Neuronal stem cell (in vitro differentiated cells): Measurements from ENCODE around the gene ORAI3. TPM values are rescaled to one million over a fixed set of nuclear protein-coding genes. Genes with fewer than 3 reads are reported as not detected.

Source experiments
- DNase-seq: peaks from one replicate; pipeline ENCODE4 v3.0.0-alpha.2; 2013; ENCODE audit warnings: low spot score
- H2AFZ ChIP-seq: one replicate; pipeline ENCODE4 v1.6.1; 2013; ENCODE audit warnings: mild to moderate bottlenecking, low read length, inconsistent platforms
- H2AK5ac ChIP-seq: 2 replicates; pipeline ENCODE4 v1.6.1; 2013; ENCODE audit warnings: low read depth, mild to moderate bottlenecking, inconsistent platforms, low read length, moderate library complexity, mixed read lengths
- H2BK120ac ChIP-seq: 2 replicates; pipeline ENCODE4 v1.6.1; 2013; ENCODE audit warnings: low read depth, mild to moderate bottlenecking, inconsistent platforms, low read length, moderate library complexity, mixed read lengths
- H2BK12ac ChIP-seq: one replicate; pipeline ENCODE4 v1.6.1; 2013; ENCODE audit warnings: low read length, inconsistent platforms
- H2BK15ac ChIP-seq: 2 replicates; pipeline ENCODE4 v1.6.1; 2013; ENCODE audit warnings: mild to moderate bottlenecking, low read length, inconsistent platforms, mixed read lengths
- H2BK5ac ChIP-seq: one replicate; pipeline ENCODE4 v1.6.1; 2013; ENCODE audit warnings: inconsistent platforms, mild to moderate bottlenecking, low read length, moderate library complexity
- H3K14ac ChIP-seq: one replicate; pipeline ENCODE4 v1.6.1; 2013; ENCODE audit warnings: low read length, inconsistent platforms
- H3K18ac ChIP-seq: 2 replicates; pipeline ENCODE4 v1.6.1; 2013; ENCODE audit warnings: low read length, inconsistent platforms
- H3K23ac ChIP-seq: 2 replicates; pipeline ENCODE4 v1.6.1; 2013; ENCODE audit warnings: low read depth, mild to moderate bottlenecking, mixed read lengths, low read length, inconsistent platforms; ENCODE audit not compliant: poor library complexity
- H3K27ac ChIP-seq: replicated peaks from 3 replicates; pipeline ENCODE4 v1.5.1; 2013; ENCODE audit warnings: low read length, inconsistent platforms
- H3K27me3 ChIP-seq, 3 experiments: 2 replicates each; pipeline ENCODE4 v1.6.1; 2013; ENCODE audit warnings: low read length in 3 of 3, mild to moderate bottlenecking in 2 of 3, inconsistent platforms in 1 of 3, low read depth in 1 of 3, mixed read lengths in 1 of 3, moderate library complexity in 1 of 3; ENCODE audit not compliant: control insufficient read depth in 3 of 3, insufficient read depth in 3 of 3
- H3K36me3 ChIP-seq, 2 donors: replicated peaks in 1 of 2; 2 replicates each; pipeline ENCODE4 v1.6.1; 2013; ENCODE audit warnings: low read length in 2 of 2; ENCODE audit not compliant: control insufficient read depth in 2 of 2, insufficient read depth in 2 of 2
- H3K4ac ChIP-seq: 2 replicates; pipeline ENCODE4 v1.6.1; 2013; ENCODE audit warnings: inconsistent platforms, mild to moderate bottlenecking, low read length, moderate library complexity
- H3K4me1 ChIP-seq, 2 donors: 1 replicate in 1 of 2; 2 replicates in 1 of 2; pipeline ENCODE4 v1.6.1; 2013; ENCODE audit warnings: low read length in 2 of 2, low read depth in 1 of 2; ENCODE audit not compliant: control insufficient read depth in 2 of 2, insufficient read depth in 1 of 2
- H3K4me2 ChIP-seq: one replicate; pipeline ENCODE4 v1.6.1; 2013; ENCODE audit warnings: mild to moderate bottlenecking, low read length, inconsistent platforms; ENCODE audit not compliant: insufficient read depth, poor library complexity, severe bottlenecking
- H3K4me3 ChIP-seq, 2 donors: 2 replicates each; pipeline ENCODE4 v1.5.1; 2013; ENCODE audit warnings: low read length in 2 of 2, mild to moderate bottlenecking in 2 of 2, inconsistent platforms in 1 of 2, moderate library complexity in 1 of 2
- H3K79me1 ChIP-seq: one replicate; pipeline ENCODE4 v1.6.1; 2013; ENCODE audit warnings: low read depth, mild to moderate bottlenecking, inconsistent platforms, low read length, moderate library complexity
- H3K9ac ChIP-seq: one replicate; pipeline ENCODE4 v1.6.1; 2013; ENCODE audit warnings: mild to moderate bottlenecking, low read depth, low read length, inconsistent platforms; ENCODE audit not compliant: poor library complexity
- H3K9me3 ChIP-seq, 2 donors: replicated peaks in 1 of 2; 2 replicates each; pipeline versions ENCODE3 to v1.6.1; 2013; ENCODE audit warnings: low read length in 2 of 2, mild to moderate bottlenecking in 2 of 2, inconsistent platforms in 1 of 2, low read depth in 1 of 2, mixed read lengths in 1 of 2, moderate library complexity in 1 of 2; ENCODE audit not compliant: control insufficient read depth in 2 of 2, insufficient read depth in 1 of 2
- H4K8ac ChIP-seq: one replicate; pipeline ENCODE4 v1.6.1; 2013; ENCODE audit warnings: low read depth, mild to moderate bottlenecking, inconsistent platforms, low read length, moderate library complexity
- H4K91ac ChIP-seq: one replicate; pipeline ENCODE4 v1.6.1; 2013; ENCODE audit warnings: low read length, low read depth, mild to moderate bottlenecking, inconsistent platforms; ENCODE audit not compliant: poor library complexity
- WGBS, 2 donors: extraction: QIAGEN DNeasy Blood & Tissue Kit; methylation state at CpG; one replicate each; pipeline ENCODE4 v1.1.7; 2013; ENCODE audit warnings: missing lambda C conversion rate in 2 of 2, mixed read lengths in 1 of 2; ENCODE audit not compliant: insufficient read length in 2 of 2, insufficient replicate concordance in 1 of 2; ENCODE audit errors: extremely low coverage in 2 of 2; 5-methylcytosine and 5-hydroxymethylcytosine counted together
- small RNA-seq: library from polyadenylated mRNA; stranded (forward); fragments of <200 nt; extraction: miRNeasy Mini kit (QIAGEN cat#:217004); gene quantifications from one replicate; pipeline ENCODE3, GENCODE V24; 2013; ENCODE audit not compliant: insufficient read depth

The ORAI3 gene

GRCh38 chr16:31003744-31004143, 54.9 kb downstream of the ORAI3 start:
- Histone ChIP-seq H3K27me3 (no peaks in the 10 kb centered on the region), H3K18ac (no peak overlapping the region), H3K4me2 (no peak overlapping the region), H3K23ac (no peak overlapping the region), H2BK5ac (no peak overlapping the region), H2BK120ac (no peak overlapping the region), H3K4me1 (peaks cover 4 to 17% of the 10 kb centered on the region in 2 donors), H2BK15ac (no peak overlapping the region), H3K79me1 (peaks cover 5% of the 10 kb centered on the region), H3K9ac (no peak overlapping the region), H3K4ac (no peak overlapping the region), H2BK12ac (no peak overlapping the region), H4K91ac (no peak overlapping the region), H3K14ac (no peak overlapping the region), H3K9me3 (no peaks in the 10 kb centered on the region), H2AFZ (no peak overlapping the region), H4K8ac (no peak overlapping the region), H2AK5ac (no peak overlapping the region), H3K27ac (no peak overlapping the region), H3K4me3 (no peak overlapping the region), H3K36me3 (peaks cover 0 to 5% of the 10 kb centered on the region in 2 donors)
- WGBS, 2 donors, result no CpG with 5 or more reads among the region's 6 CpGs
- no peak for DNase-seq

Small RNA genes within 50 kb of the gene (small RNA-seq; reads per million reads assigned to genes)
- gene AC135048.1, result not detected
